Right renal pelvis (tissue), 4 donors: ENCODE results near the gene ICAM2. TPM values are rescaled to one million over a fixed set of nuclear protein-coding genes. Genes with fewer than 3 reads are reported as not detected.
"Not testable (repeated sequence)": the region's sequence is repeated elsewhere in the genome, so short reads cannot be mapped to it uniquely, and the experiment has no call there.

Experiments used
- DNase-seq, 4 donors: peaks; one replicate each; pipeline ENCODE4 v3.0.0-alpha.2; 2013; ENCODE audit warnings: low read depth in 4 of 4, low spot score in 3 of 4, missing footprints in 1 of 4
- polyA plus RNA-seq, 4 donors: library from polyadenylated mRNA; unstranded; fragments of 120-200 nt; gene quantifications; one replicate each; pipeline ENCODE4 v1.2.1, GENCODE V29; 2013; ENCODE audit not compliant: insufficient read length in 4 of 4

Gene ICAM2
- polyA plus RNA-seq, 4 donors: 28.7 to 32.6 (median 31.1) TPM

GRCh38 chr17:64015447-64015846 lies 5.0 kb downstream of the ICAM2 start:
- DNase-seq: no peak

- no peak for DNase-seq
These were observed 10.6 kb downstream of the ICAM2 start for GRCh38 chr17:64009571-64010402.

GRCh38 chr17:64008830-64009229 lies 11.6 kb downstream of the ICAM2 start:
- DNase-seq: no peak

GRCh38 chr17:64008346-64008745 lies 12.1 kb downstream of the ICAM2 start:
- no peak for DNase-seq

- no peak for DNase-seq
These were observed 12.6 kb downstream of the ICAM2 start for GRCh38 chr17:64007838-64008282.

GRCh38 chr17:64007089-64007837 lies 13.2 kb downstream of the ICAM2 start:
- not testable (repeated sequence) for DNase-seq

- DNase-seq: no peak
These were observed 13.9 kb downstream of the ICAM2 start for GRCh38 chr17:64006361-64007088.

- no peak for DNase-seq
These were observed 14.7 kb downstream of the ICAM2 start for GRCh38 chr17:64005734-64006167.

- no peak for DNase-seq
These were observed 15.3 kb downstream of the ICAM2 start for GRCh38 chr17:64004903-64005733.

- DNase-seq: no peak
These were observed 16.1 kb downstream of the ICAM2 start for GRCh38 chr17:64004218-64004770.

GRCh38 chr17:64003526-64004121 lies 16.8 kb downstream of the ICAM2 start:
- DNase-seq: no peak

GRCh38 chr17:64002658-64003525 lies 17.5 kb downstream of the ICAM2 start:
- DNase-seq: no peak

- DNase-seq: no peak
These were observed 18.5 kb downstream of the ICAM2 start for GRCh38 chr17:64001763-64002529.

- DNase-seq: no peak
These were observed 19.3 kb downstream of the ICAM2 start for GRCh38 chr17:64001091-64001579.

- DNase-seq: no peak
These were observed 20.5 kb downstream of the ICAM2 start for GRCh38 chr17:63999680-64000531.
